Natural killer cell (primary cell): ENCODE results near the gene HIF1A. TPM values are rescaled to one million over a fixed set of nuclear protein-coding genes. Genes with fewer than 3 reads are reported as not detected.

Experiments
- ATAC-seq, 3 donors: fragments of 150-1000 bp in 2 of 3; fragments of 200-7000 bp in 1 of 3; cut with Tn5 transposase; 1 replicate in 1 of 3; 2 replicates in 2 of 3; pipeline ENCODE4 v1.10.0; 2021; ENCODE audit warnings: mild to moderate bottlenecking in 2 of 3, moderate library complexity in 2 of 3
- DNase-seq, 2 donors: peaks; one replicate each; pipeline versions ENCODE4 v3.0.0 to v3.0.0-alpha.2; 2013 to 2021; ENCODE audit warnings: mixed read lengths in 1 of 2
- H3K27ac ChIP-seq: one replicate; pipeline ENCODE4 v1.5.1; 2013; ENCODE audit warnings: mild to moderate bottlenecking, low read length
- H3K27me3 ChIP-seq: one replicate; pipeline ENCODE4 v1.6.1; 2013; ENCODE audit warnings: low read length; ENCODE audit not compliant: control insufficient read depth, insufficient read depth
- H3K36me3 ChIP-seq: one replicate; pipeline ENCODE4 v1.6.1; 2013; ENCODE audit warnings: low read length; ENCODE audit not compliant: control insufficient read depth, insufficient read depth
- H3K4me1 ChIP-seq: one replicate; pipeline ENCODE4 v1.6.1; 2013; ENCODE audit warnings: low read length; ENCODE audit not compliant: control insufficient read depth, insufficient read depth
- H3K4me3 ChIP-seq: one replicate; pipeline ENCODE4 v1.5.1; 2013; ENCODE audit warnings: low read length
- H3K9me3 ChIP-seq: one replicate; pipeline ENCODE4 v1.6.1; 2013; ENCODE audit warnings: low read length; ENCODE audit not compliant: control insufficient read depth, insufficient read depth
- H3K27ac Mint-ChIP-seq, 2 donors: one replicate each; pipeline ENCODE4 v1.8.0; 2022; ENCODE audit warnings: mild to moderate bottlenecking in 2 of 2, mixed read lengths in 2 of 2, moderate library complexity in 1 of 2
- H3K27me3 Mint-ChIP-seq, 2 donors: one replicate each; pipeline ENCODE4 v1.8.0; 2022; ENCODE audit warnings: low read depth in 2 of 2, mixed read lengths in 2 of 2
- H3K36me3 Mint-ChIP-seq: one replicate; pipeline ENCODE4 v1.8.0; 2022; ENCODE audit warnings: mixed read lengths
- H3K4me1 Mint-ChIP-seq, 2 donors: one replicate each; pipeline ENCODE4 v1.8.0; 2022; ENCODE audit warnings: mixed read lengths in 2 of 2
- H3K4me3 Mint-ChIP-seq: one replicate; pipeline ENCODE4 v1.8.0; 2022; ENCODE audit warnings: mild to moderate bottlenecking, moderate library complexity, mixed read lengths
- H3K9me3 Mint-ChIP-seq, 2 donors: one replicate each; pipeline ENCODE4 v1.8.0; 2022; ENCODE audit warnings: mixed read lengths in 2 of 2
- WGBS: methylation state at CpG from one replicate; pipeline ENCODE4 v1.1.7; 2013; ENCODE audit warnings: missing lambda C conversion rate; ENCODE audit not compliant: insufficient coverage; 5-methylcytosine and 5-hydroxymethylcytosine counted together
- intact Hi-C: fragments of 100-400 bp; cut with micrococcal nuclease; formaldehyde crosslinking; loops from one replicate; pipeline ENCODE4 v1.14.2; 2022
- total RNA-seq, 4 donors: library from RNA; stranded (reverse); fragments of 120-200 nt in 1 of 4; gene quantifications; one replicate each; pipeline versions ENCODE4 v1.2.3 to v1.2.4, GENCODE V29; 2013 to 2022
- TF ChIP-seq, protein P1 (sequence below): fragments of 200-600 bp; IDR thresholded peaks from one replicate; pipeline ENCODE4 v1.8.0; 2022; ENCODE audit warnings: antibody characterized with exemption

Gene HIF1A
- total RNA-seq, 3 donors from 2014 or later (not counting 1 experiment from before 2014, with no cell fraction given), result 174 to 184 (median 177) TPM

DNA sequence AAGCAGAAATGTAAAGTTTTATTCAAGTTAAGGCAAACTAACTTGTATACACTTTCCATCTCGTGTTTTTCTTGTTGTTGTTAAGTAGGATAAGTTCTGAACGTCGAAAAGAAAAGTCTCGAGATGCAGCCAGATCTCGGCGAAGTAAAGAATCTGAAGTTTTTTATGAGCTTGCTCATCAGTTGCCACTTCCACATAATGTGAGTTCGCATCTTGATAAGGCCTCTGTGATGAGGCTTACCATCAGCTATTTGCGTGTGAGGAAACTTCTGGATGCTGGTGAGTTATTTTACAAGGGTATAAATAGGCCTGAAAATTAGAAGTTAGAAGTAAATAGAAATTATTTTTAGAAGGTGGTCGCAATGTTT, 25.0 kb downstream of the HIF1A start:
- Mint-ChIP-seq H3K36me3 (peaks cover 11% of the 10 kb centered on the region), H3K4me1 (peaks cover 44 to 49% of the 10 kb centered on the region in 2 donors), H3K27ac (peak overlapping the region; percentile 76 to 87), H3K27me3 (no peaks in the 10 kb centered on the region), H3K4me3 (peak overlapping the region; percentile 76), H3K9me3 (no peaks in the 10 kb centered on the region)
- intact Hi-C loops, result no loop called here
- ATAC-seq (peak in 1 of 3 donors; percentile 14), DNase-seq (peak in 1 of 2 donors; percentile 39)
- Histone ChIP-seq H3K27me3 (no peaks in the 10 kb centered on the region), H3K4me1 (peaks cover 13% of the 10 kb centered on the region), H3K36me3 (peaks cover 31% of the 10 kb centered on the region), H3K4me3 (no peak overlapping the region), H3K27ac (peak overlapping the region; percentile 42), H3K9me3 (no peaks in the 10 kb centered on the region)
- TF ChIP-seq, protein P1, sequence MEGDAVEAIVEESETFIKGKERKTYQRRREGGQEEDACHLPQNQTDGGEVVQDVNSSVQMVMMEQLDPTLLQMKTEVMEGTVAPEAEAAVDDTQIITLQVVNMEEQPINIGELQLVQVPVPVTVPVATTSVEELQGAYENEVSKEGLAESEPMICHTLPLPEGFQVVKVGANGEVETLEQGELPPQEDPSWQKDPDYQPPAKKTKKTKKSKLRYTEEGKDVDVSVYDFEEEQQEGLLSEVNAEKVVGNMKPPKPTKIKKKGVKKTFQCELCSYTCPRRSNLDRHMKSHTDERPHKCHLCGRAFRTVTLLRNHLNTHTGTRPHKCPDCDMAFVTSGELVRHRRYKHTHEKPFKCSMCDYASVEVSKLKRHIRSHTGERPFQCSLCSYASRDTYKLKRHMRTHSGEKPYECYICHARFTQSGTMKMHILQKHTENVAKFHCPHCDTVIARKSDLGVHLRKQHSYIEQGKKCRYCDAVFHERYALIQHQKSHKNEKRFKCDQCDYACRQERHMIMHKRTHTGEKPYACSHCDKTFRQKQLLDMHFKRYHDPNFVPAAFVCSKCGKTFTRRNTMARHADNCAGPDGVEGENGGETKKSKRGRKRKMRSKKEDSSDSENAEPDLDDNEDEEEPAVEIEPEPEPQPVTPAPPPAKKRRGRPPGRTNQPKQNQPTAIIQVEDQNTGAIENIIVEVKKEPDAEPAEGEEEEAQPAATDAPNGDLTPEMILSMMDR, result no peak
- WGBS, result 18% methylated on average over 7 of the region's 9 CpGs

DNA sequence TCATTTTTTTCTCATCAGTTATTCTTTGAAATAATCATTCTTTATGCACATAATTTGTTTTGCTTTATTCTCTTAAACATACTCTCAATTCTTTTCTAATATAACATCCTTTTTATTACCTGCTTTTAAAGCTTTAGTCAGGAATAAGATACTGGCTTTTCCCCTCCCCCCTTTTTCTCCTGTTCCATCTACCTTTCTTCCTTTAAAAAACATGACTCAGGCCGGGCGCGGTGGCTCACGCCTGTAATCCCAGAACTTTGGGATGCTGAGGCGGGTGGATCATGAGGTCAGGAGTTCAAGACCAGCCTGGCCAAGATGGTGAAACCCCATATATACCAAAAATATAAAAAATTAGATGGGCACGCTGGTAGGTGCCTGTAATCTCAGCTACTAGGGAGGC, 25.4 kb downstream of the HIF1A start:
- H3K27me3 Mint-ChIP-seq, result no peaks in the 10 kb centered on the region
- TF ChIP-seq, protein P1, result no peak
- peaks cover 44 to 49% of the 10 kb centered on the region in 2 donors for H3K4me1 Mint-ChIP-seq
- Histone ChIP-seq H3K9me3 (no peaks in the 10 kb centered on the region), H3K4me1 (peaks cover 13% of the 10 kb centered on the region), H3K36me3 (peaks cover 34% of the 10 kb centered on the region), H3K4me3 (no peak overlapping the region), H3K27me3 (no peaks in the 10 kb centered on the region), H3K27ac (no peak overlapping the region)
- intact Hi-C loops, result no loop called here
- 74% methylated on average over 5 of the region's 6 CpGs for WGBS
- DNase-seq (no peak), ATAC-seq (no peak)
- H3K9me3 Mint-ChIP-seq, result no peaks in the 10 kb centered on the region
- peak overlapping the region; percentile 76 for H3K4me3 Mint-ChIP-seq
- peak overlapping the region; percentile 76 to 87 for H3K27ac Mint-ChIP-seq
- H3K36me3 Mint-ChIP-seq, result peaks cover 11% of the 10 kb centered on the region

DNA sequence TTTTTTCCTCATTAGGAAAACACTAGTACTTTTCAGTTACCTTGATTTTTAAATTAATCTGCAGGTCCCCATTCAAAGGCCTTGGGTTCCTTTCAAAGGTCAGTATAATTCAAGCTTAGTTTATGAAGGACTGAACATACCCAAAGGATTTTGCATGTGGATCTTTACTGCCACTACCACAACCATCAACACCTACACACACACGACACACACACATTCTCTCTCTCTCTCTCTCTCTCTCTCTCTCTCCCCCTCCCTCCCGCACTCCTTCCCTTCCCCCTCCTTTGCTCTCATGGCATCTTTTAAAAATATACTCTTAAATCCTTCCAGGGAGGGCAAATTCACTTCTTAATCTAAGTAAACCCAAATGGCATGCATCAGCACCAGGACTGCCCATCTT, 28.8 kb downstream of the HIF1A start:
- Mint-ChIP-seq H3K4me1 (peaks cover 28 to 30% of the 10 kb centered on the region in 2 donors), H3K27me3 (no peaks in the 10 kb centered on the region), H3K9me3 (no peaks in the 10 kb centered on the region), H3K4me3 (no peak overlapping the region), H3K36me3 (peaks cover 20% of the 10 kb centered on the region), H3K27ac (peak overlapping the region in 1 of 2 donors; percentile 8)
- Histone ChIP-seq H3K27me3 (no peaks in the 10 kb centered on the region), H3K36me3 (peaks cover 62% of the 10 kb centered on the region), H3K9me3 (no peaks in the 10 kb centered on the region), H3K4me3 (no peak overlapping the region), H3K4me1 (peaks cover 7% of the 10 kb centered on the region), H3K27ac (no peak overlapping the region)
- ATAC-seq (no peak), DNase-seq (no peak)
- TF ChIP-seq, protein P1, result no peak
- WGBS, result 60% methylated on average over 2 of the region's 2 CpGs
- intact Hi-C loops, result no loop called here
